Fibroblast of lung (primary cell): ENCODE results near the gene XYLB. TPM values are rescaled to one million over a fixed set of nuclear protein-coding genes. Genes with fewer than 3 reads are reported as not detected.

Experiments
- DNase-seq, 2 donors: peaks; one replicate each; pipeline versions ENCODE4 v3.0.0 to v3.0.0-alpha.2; 2010; ENCODE audit warnings: low read depth in 2 of 2
- H2AFZ ChIP-seq: 2 replicates; pipeline ENCODE4 v1.5.1; 2012; ENCODE audit warnings: low read length, control low read depth, inconsistent platforms
- H3K27ac ChIP-seq: 2 replicates; pipeline ENCODE4 v1.5.1; 2011; ENCODE audit warnings: low read length, control low read depth; ENCODE audit not compliant: insufficient read depth
- H3K27me3 ChIP-seq: 2 replicates; pipeline ENCODE4 v1.5.1; 2011; ENCODE audit warnings: mild to moderate bottlenecking, low read length; ENCODE audit not compliant: control insufficient read depth, insufficient read depth
- H3K36me3 ChIP-seq: 2 replicates; pipeline ENCODE4 v1.5.1; 2011; ENCODE audit warnings: low read length; ENCODE audit not compliant: control insufficient read depth, insufficient read depth
- H3K4me1 ChIP-seq: 2 replicates; pipeline ENCODE4 v1.5.1; 2011; ENCODE audit warnings: low read length; ENCODE audit not compliant: control insufficient read depth, insufficient read depth; ENCODE audit errors: extremely low read depth
- H3K4me2 ChIP-seq: 2 replicates; pipeline ENCODE4 v1.5.1; 2011; ENCODE audit warnings: low read length, control low read depth; ENCODE audit not compliant: insufficient read depth; ENCODE audit errors: extremely low read depth
- H3K4me3 ChIP-seq, 4 experiments: fragments of 200-600 bp in 1 of 4; sonication (generic) in 1 of 4; replicated peaks in 1 of 4; 2 replicates each; pipeline ENCODE4 v1.5.1; 2011 to 2016; ENCODE audit warnings: low read length in 4 of 4, low read depth in 3 of 4, mild to moderate bottlenecking in 3 of 4, control low read depth in 2 of 4, inconsistent platforms in 1 of 4, mixed read lengths in 1 of 4; ENCODE audit not compliant: insufficient read depth in 1 of 4; ENCODE audit errors: control extremely low read depth in 1 of 4
- H3K79me2 ChIP-seq: 2 replicates; pipeline ENCODE4 v1.5.1; 2012; ENCODE audit warnings: mild to moderate bottlenecking, low read length, inconsistent platforms; ENCODE audit not compliant: control insufficient read depth, insufficient read depth
- H3K9ac ChIP-seq: 2 replicates; pipeline ENCODE4 v1.5.1; 2011; ENCODE audit warnings: mild to moderate bottlenecking, low read length, control low read depth; ENCODE audit not compliant: insufficient read depth
- H3K9me3 ChIP-seq: 2 replicates; pipeline ENCODE4 v1.5.1; 2012; ENCODE audit warnings: low read depth, low read length; ENCODE audit not compliant: control insufficient read depth, insufficient read depth
- H4K20me1 ChIP-seq: 2 replicates; pipeline ENCODE4 v1.5.1; 2011; ENCODE audit warnings: low read length; ENCODE audit not compliant: control insufficient read depth, insufficient read depth; ENCODE audit errors: extremely low read depth
- CTCF ChIP-seq, 2 donors: IDR thresholded peaks in 1 of 2; conservative IDR thresholded peaks in 1 of 2; 1 replicate in 1 of 2; 2 replicates in 1 of 2; pipeline ENCODE4 v1.5.1; 2011 to 2012; ENCODE audit warnings: low read length in 2 of 2, control low read depth in 1 of 2, inconsistent platforms in 1 of 2, low read depth in 1 of 2, mild to moderate bottlenecking in 1 of 2
- EZH2 ChIP-seq: IDR thresholded peaks from 2 replicates; pipeline ENCODE4 v1.5.1; 2012; ENCODE audit warnings: low read length, control low read depth, mild to moderate bottlenecking; ENCODE audit errors: missing control alignments
- polyA plus RNA-seq, 2 donors: library from polyadenylated mRNA; depleted of rRNA in 1 of 2; stranded (reverse) in 1 of 2; unstranded in 1 of 2; fragments of >200 nt; gene quantifications; 2 replicates each; pipeline ENCODE4 v1.2.1, GENCODE V29; 2011 to 2012; ENCODE audit warnings: missing spikeins in 1 of 2
- total RNA-seq: library from RNA; depleted of rRNA; stranded (reverse); fragments of >200 nt; gene quantifications from 2 replicates; pipeline ENCODE4 v1.2.1, GENCODE V29; 2014

XYLB gene
- total and polyA plus RNA-seq, 2 donors (not counting 1 experiment from before 2014, with no cell fraction given) = 2.2 to 5.1 TPM

- Histone ChIP-seq H3K4me3 (no peak overlapping the region), H2AFZ (no peak overlapping the region), H3K27ac (no peak overlapping the region), H3K9me3 (no peaks in the 10 kb centered on the region), H3K9ac (no peak overlapping the region), H3K79me2 (no peaks in the 10 kb centered on the region), H4K20me1 (no peaks in the 10 kb centered on the region), H3K27me3 (no peaks in the 10 kb centered on the region), H3K36me3 (peaks cover 1% of the 10 kb centered on the region), H3K4me2 (no peak overlapping the region), H3K4me1 (no peaks in the 10 kb centered on the region)
- DNase-seq = no peak
- no peak for TF ChIP-seq CTCF (conservative IDR thresholded peaks at IDR 0.05 in 1 of 2, IDR thresholded peaks at IDR 0.05 in 1 of 2; ENCODE audit: low read depth in 1 of 2, low read length in 2 of 2)
- no peak for TF ChIP-seq EZH2
Observed at GRCh38 chr3:38365469-38366062, 19.0 kb downstream of the XYLB start.

GRCh38 chr3:38366082-38366481, 19.5 kb downstream of the XYLB start:
- H4K20me1 ChIP-seq = no peaks in the 10 kb centered on the region
- no peak for DNase-seq
- H3K27me3 ChIP-seq = no peaks in the 10 kb centered on the region
- no peak overlapping the region for H3K4me2 ChIP-seq
- no peak overlapping the region for H3K9ac ChIP-seq
- H3K4me1 ChIP-seq = no peaks in the 10 kb centered on the region
- no peaks in the 10 kb centered on the region for H3K79me2 ChIP-seq
- peaks cover 1% of the 10 kb centered on the region for H3K36me3 ChIP-seq
- H3K27ac ChIP-seq = no peak overlapping the region
- H3K9me3 ChIP-seq = no peaks in the 10 kb centered on the region
- H2AFZ ChIP-seq = no peak overlapping the region
- TF ChIP-seq CTCF (conservative IDR thresholded peaks at IDR 0.05 in 1 of 2, IDR thresholded peaks at IDR 0.05 in 1 of 2; ENCODE audit: low read depth in 1 of 2, low read length in 2 of 2) (no peak), EZH2 (no peak)
- H3K4me3 ChIP-seq = no peak overlapping the region

- Histone ChIP-seq H3K27ac (no peak overlapping the region), H2AFZ (no peak overlapping the region), H3K4me1 (no peaks in the 10 kb centered on the region), H3K36me3 (peaks cover 1% of the 10 kb centered on the region), H4K20me1 (no peaks in the 10 kb centered on the region), H3K9me3 (no peaks in the 10 kb centered on the region), H3K4me2 (no peak overlapping the region), H3K27me3 (no peaks in the 10 kb centered on the region), H3K9ac (no peak overlapping the region), H3K79me2 (no peaks in the 10 kb centered on the region), H3K4me3 (no peak overlapping the region)
- DNase-seq = no peak
- no peak for TF ChIP-seq EZH2
- no peak for TF ChIP-seq CTCF (conservative IDR thresholded peaks at IDR 0.05 in 1 of 2, IDR thresholded peaks at IDR 0.05 in 1 of 2; ENCODE audit: low read depth in 1 of 2, low read length in 2 of 2)
Observed at GRCh38 chr3:38367779-38368178, 21.2 kb downstream of the XYLB start.
